ENCODE results near the gene SLC6A11.

Gene SLC6A11

DNA sequence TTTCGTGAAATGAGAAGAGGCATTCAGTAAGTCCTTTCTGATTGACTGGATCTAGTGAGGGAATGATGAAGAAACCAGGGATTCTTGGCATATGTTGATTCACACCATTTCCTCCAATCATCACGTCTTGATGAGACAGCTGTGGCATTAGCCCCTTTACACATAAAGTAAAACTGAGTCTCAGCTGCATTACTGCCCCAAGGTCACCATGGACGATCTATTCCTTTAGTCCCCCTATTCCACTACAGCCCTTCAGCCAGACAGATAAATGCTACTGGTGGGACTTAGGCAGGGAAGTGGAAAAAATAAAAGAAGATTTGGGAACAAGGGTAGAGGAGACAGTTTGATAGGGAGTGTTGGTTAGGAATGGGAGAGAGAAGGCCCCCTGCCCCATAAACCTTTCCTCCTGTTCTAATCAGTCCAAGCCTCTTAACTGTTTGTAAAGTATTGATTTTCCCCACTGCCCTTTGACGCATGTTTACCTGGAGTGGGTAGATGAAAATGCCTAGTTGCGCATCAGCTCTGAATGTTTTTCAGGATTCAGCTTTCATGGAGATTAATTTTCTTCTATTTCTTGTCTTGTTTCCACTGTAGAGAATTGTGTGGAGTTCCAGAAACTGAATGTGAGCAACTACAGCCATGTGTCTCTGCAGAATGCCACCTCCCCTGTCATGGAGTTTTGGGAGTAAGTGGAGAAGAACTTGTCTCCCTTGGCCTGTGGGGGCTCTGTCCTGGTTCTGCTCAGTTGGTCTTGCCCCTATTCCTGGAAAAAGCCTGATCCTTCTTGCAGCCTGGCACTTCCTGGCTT is 6.9 kb downstream of the SLC6A11 start:
- DNase-seq (ENCODE audit: insufficient read length) (no peak), FAIRE-seq (no peak)
- TF ChIP-seq TAF1 (IDR thresholded peaks at IDR 0.05; ENCODE audit: borderline replicate concordance, low read depth, low read length) (no peak), POLR2AphosphoS5 (IDR thresholded peaks at IDR 0.05; ENCODE audit: low read depth, low read length) (no peak), POLR2A (IDR thresholded peaks at IDR 0.05; ENCODE audit: low read depth, low read length) (no peak)

DNA sequence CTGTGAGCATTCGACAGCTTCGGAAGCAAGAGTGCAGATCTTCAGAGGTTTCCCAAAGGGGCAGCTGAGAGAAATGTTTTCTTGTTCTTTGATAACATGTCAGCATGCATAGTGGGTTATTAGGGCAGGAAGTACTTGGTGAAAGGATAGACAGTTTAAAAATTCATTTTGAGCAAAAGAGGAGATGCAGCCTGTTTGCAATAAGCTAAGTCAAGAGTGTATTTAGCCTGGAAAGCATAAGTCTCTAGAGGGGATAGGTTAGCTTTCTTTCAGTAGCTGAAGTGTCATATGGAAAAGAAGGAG is 7.4 kb downstream of the SLC6A11 start:
- DNase-seq (ENCODE audit: insufficient read length) = no peak
- no peak for FAIRE-seq
- TF ChIP-seq POLR2A (IDR thresholded peaks at IDR 0.05; ENCODE audit: low read depth, low read length) (no peak), POLR2AphosphoS5 (IDR thresholded peaks at IDR 0.05; ENCODE audit: low read depth, low read length) (no peak), TAF1 (IDR thresholded peaks at IDR 0.05; ENCODE audit: borderline replicate concordance, low read depth, low read length) (no peak)

DNA sequence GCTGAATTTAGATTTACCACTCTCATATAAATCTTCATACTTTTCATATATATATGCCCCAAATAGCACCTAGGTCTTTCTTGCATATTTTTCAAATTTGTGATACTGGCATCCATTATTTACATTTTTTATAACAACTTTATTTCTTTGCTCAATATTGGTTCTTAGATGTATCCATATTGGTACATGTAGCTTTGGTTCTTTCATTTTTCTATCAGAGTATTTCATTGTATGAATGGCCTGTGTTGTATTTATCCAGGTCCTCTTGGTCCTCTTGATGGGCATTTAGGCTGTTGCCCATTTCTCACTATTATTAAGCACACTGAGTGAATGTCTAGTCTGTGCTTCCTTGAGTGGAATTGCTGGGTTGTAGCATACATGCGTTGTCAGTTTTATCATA is 8.4 kb downstream of the SLC6A11 start:
- no peak for FAIRE-seq
- TF ChIP-seq POLR2AphosphoS5 (IDR thresholded peaks at IDR 0.05; ENCODE audit: low read depth, low read length) (no peak), POLR2A (IDR thresholded peaks at IDR 0.05; ENCODE audit: low read depth, low read length) (no peak), TAF1 (IDR thresholded peaks at IDR 0.05; ENCODE audit: borderline replicate concordance, low read depth, low read length) (no peak)
- no peak for DNase-seq (ENCODE audit: insufficient read length)

DNA sequence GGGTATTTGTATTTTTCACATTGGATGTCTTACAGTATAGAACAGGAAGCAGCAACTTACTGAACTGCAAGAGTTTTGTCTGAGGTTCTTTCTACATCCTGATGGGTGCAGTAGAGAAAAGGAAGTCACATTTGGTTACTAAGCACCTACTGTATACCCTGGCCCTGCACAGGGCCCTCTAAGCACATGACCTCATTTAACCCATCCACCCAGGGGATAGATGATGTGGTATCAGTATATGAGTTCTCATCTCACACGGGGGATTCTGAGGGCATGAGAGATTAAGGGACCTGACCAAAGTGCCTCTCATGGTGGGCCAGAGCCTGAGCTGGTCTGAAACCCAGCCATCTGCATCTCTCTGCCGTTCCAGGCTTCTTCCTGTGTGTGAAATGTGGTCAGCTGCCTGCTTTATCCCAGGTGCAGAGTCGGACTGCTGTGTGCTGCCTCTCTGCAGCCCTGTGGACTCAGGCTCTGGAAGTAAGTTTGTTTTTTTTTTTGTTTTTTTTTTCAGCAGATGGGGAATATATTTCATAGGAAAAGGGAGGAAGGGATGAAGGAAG is 17.9 kb downstream of the SLC6A11 start:
- DNase-seq (ENCODE audit: insufficient read length) (no peak), FAIRE-seq (no peak)
- TF ChIP-seq POLR2A (IDR thresholded peaks at IDR 0.05; ENCODE audit: low read depth, low read length) (no peak), TAF1 (IDR thresholded peaks at IDR 0.05; ENCODE audit: borderline replicate concordance, low read depth, low read length) (no peak), POLR2AphosphoS5 (IDR thresholded peaks at IDR 0.05; ENCODE audit: low read depth, low read length) (no peak)

DNA sequence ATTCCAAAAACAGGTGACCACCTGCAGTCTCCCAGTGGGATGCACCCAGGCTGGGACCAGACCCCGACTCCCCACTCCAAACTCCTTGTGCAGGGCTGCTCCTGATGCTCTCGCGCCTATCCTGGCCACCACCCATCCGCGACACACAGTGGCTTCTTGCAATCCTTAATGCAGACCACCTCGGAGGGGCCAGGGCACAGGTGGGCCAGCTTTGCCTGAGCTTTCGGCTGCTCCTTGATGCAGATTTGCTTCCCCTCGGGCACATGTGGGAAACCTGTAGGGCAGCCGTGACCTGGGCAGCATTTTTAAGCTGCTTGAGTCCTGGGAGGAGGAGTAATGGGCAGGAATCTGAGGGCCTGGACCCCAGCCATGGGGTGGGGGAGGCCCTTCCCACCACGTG is 18.9 kb downstream of the SLC6A11 start:
- FAIRE-seq = no peak
- TF ChIP-seq POLR2AphosphoS5 (IDR thresholded peaks at IDR 0.05; ENCODE audit: low read depth, low read length) (no peak), TAF1 (IDR thresholded peaks at IDR 0.05; ENCODE audit: borderline replicate concordance, low read depth, low read length) (no peak), POLR2A (IDR thresholded peaks at IDR 0.05; ENCODE audit: low read depth, low read length) (no peak)
- no peak for DNase-seq (ENCODE audit: insufficient read length)

DNA sequence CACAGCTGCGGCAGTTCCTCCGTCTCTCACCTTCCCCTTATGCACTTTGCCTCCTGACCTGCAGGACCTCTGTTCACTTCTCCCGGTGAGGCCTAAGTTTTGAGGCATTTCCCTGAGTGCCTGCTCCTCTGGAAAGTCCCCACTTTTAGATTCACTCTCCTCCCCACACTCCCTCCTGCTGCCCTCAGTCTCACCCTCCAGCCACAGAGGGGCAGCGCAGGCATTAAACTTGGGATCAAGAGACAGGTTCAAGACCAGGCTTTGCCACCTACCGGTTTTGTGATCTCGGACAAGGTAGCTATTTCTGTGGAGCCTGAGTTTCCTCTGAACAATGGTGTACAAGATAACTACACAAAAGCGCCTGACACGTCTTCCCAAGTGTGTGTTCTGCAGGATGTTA is 19.4 kb downstream of the SLC6A11 start:
- TF ChIP-seq POLR2A (IDR thresholded peaks at IDR 0.05; ENCODE audit: low read depth, low read length) (no peak), TAF1 (IDR thresholded peaks at IDR 0.05; ENCODE audit: borderline replicate concordance, low read depth, low read length) (no peak), POLR2AphosphoS5 (IDR thresholded peaks at IDR 0.05; ENCODE audit: low read depth, low read length) (no peak)
- FAIRE-seq (no peak), DNase-seq (ENCODE audit: insufficient read length) (no peak)

DNA sequence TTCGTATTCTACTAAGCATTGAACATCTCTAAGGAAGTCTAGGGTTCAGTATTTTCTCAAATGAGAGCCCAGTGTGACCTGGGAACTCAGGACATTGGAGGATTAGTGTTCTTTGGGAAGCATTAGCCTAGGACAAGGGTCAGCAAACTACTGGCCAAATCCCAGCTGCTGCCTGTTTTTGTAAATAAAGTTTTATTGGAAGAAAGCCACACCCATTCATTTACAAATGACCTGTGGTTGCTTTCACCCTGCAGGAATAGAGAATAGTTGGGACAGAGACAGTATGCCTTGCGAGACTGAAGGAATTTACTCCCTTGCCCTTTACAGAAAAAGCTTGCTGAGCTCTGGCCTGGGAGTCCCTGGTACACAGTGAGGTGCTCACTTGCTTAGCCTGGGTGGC is 20.6 kb downstream of the SLC6A11 start:
- DNase-seq (ENCODE audit: insufficient read length) (no peak), FAIRE-seq (no peak)
- TF ChIP-seq TAF1 (IDR thresholded peaks at IDR 0.05; ENCODE audit: borderline replicate concordance, low read depth, low read length) = no peak
- TF ChIP-seq POLR2A (IDR thresholded peaks at IDR 0.05; ENCODE audit: low read depth, low read length) = no peak
- TF ChIP-seq POLR2AphosphoS5 (IDR thresholded peaks at IDR 0.05; ENCODE audit: low read depth, low read length) = no peak

DNA sequence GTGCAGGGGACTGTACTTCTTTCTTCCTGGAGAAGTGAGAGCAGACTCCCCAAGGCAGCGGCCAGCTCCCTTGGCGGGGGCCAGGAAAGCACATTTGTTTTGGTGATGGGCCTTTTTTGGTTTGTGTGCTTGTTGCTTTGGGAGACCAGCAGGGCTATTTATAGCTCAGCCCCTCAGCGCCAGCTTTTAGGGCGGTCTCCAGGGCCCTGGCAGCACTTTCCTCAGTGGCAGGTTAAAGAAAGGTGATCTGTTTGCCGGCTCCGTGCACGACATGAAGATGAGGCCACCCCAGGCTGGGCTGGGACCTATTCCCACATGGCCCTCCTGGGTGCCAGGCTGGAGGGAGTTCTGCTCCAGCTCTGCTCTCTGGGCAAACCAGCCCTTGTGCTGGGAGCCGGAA is 21.8 kb downstream of the SLC6A11 start:
- DNase-seq (ENCODE audit: insufficient read length) = no peak
- TF ChIP-seq TAF1 (IDR thresholded peaks at IDR 0.05; ENCODE audit: borderline replicate concordance, low read depth, low read length) (no peak), POLR2AphosphoS5 (IDR thresholded peaks at IDR 0.05; ENCODE audit: low read depth, low read length) (no peak), POLR2A (IDR thresholded peaks at IDR 0.05; ENCODE audit: low read depth, low read length) (no peak)
- no peak for FAIRE-seq

DNA sequence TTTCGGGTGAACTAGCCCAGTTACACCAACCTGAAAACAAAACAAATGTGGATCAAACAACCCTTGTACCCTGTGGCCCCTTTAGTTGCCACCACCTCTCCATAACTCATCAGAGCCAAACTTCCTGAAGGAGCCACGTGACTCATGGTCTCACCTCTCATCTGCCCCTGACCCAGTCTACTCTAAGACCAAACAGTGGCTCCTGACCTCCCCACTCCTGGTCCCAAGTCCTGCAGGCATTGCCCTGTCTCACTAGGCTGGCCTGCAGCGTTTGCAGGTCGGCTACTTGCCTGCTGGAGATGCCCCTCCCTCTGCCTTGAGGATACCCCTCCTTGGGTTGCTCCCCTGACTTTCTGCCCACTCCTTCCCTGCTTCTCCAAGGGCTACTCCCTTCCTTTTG is 23.1 kb downstream of the SLC6A11 start:
- FAIRE-seq = no peak

DNA sequence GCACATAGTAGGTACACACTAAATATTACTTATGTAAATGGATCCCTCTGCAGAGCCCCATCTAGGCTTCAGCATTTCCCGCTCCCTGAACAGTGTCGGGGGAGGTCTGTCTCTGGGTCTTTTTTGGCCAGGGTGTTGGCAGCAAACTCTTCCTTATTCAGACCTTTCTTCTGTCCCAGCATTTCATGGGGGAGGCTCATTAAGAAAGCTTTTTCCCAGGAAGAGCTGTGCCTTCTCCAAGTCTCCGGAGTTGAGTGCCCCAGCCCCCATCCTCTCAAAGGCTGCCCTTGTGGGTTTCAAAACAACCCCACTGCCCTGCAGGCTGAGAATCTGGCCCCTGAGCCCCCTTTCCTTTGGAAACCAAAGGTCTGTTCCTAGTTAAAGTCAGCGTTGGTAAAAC is 25.1 kb downstream of the SLC6A11 start:
- no peak for DNase-seq (ENCODE audit: insufficient read length)
- TF ChIP-seq POLR2AphosphoS5 (IDR thresholded peaks at IDR 0.05; ENCODE audit: low read depth, low read length) = no peak
- no peak for TF ChIP-seq TAF1 (IDR thresholded peaks at IDR 0.05; ENCODE audit: borderline replicate concordance, low read depth, low read length)
- no peak for TF ChIP-seq POLR2A (IDR thresholded peaks at IDR 0.05; ENCODE audit: low read depth, low read length)
- FAIRE-seq = no peak

More for the DNA sequence above, 23.1 kb downstream of the SLC6A11 start:
- TF ChIP-seq TAF1 (IDR thresholded peaks at IDR 0.05; ENCODE audit: borderline replicate concordance, low read depth, low read length) = no peak
- TF ChIP-seq POLR2AphosphoS5 (IDR thresholded peaks at IDR 0.05; ENCODE audit: low read depth, low read length) = no peak
- no peak for TF ChIP-seq POLR2A (IDR thresholded peaks at IDR 0.05; ENCODE audit: low read depth, low read length)
- no peak for DNase-seq (ENCODE audit: insufficient read length)

DNA sequence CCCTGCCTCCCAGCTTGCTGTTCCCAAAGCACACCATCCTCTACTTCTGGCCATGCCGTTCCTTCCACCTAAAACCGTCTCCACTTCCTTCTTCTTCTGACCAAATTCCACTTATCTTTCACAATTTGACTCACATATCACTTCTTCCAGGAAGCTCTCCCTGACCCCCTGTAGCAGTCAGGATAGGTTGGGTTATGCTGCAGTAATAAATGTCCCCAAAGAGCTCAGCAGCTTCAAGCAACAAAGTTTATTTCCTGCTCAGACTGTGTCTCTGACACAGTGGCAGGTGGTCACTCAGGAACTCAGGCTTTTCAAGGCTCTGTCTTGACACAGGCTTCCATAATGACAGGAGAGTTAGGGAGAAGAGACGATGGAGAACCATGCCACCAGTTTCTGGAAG is 27.4 kb downstream of the SLC6A11 start:
- FAIRE-seq (no peak), DNase-seq (ENCODE audit: insufficient read length) (no peak)
- TF ChIP-seq POLR2A (IDR thresholded peaks at IDR 0.05; ENCODE audit: low read depth, low read length) = no peak

DNA sequence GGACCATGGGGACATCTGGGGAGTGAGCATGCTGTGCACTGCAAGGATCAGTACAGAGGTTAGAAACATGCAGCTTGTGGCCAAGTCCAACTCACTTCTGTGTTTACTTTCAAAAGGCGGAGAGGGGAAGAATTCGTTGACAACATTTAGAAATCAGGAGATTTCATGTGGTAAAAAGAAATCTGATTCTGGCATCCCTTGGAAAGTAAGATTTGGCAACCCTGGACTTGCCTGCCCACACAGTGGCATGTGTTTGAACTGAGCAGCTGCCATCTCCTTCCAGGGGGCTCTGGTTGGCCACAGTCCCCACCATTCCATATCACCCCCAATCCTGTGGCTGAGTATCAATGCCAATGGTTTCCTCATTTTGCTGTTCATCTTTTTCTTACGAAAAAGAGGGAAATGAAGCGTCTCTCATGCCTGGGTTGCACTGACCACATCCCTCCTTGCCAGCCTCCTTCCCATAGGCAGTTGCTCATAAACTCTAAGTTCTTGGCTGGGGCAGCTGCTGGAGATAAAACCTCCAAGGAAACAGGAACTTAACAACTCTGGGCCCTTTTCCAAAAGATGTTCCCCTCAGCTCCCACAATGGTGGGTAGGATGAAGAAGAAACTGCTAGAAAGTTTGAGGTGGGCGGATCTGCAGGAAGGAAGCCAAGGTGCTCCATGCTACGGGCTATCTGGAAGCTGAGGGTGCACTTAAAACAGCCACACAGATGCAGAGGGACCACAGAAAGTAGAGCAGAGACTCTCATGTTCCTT is 29.2 kb downstream of the SLC6A11 start:
- FAIRE-seq (no peak), DNase-seq (ENCODE audit: insufficient read length) (no peak)
- TF ChIP-seq TAF1 (IDR thresholded peaks at IDR 0.05; ENCODE audit: borderline replicate concordance, low read depth, low read length) = no peak
- TF ChIP-seq POLR2AphosphoS5 (IDR thresholded peaks at IDR 0.05; ENCODE audit: low read depth, low read length) = no peak
- TF ChIP-seq POLR2A (IDR thresholded peaks at IDR 0.05; ENCODE audit: low read depth, low read length) = no peak

Measured in GM12892 (cell line).